Measurements from ENCODE around the gene TLE1.

Gene TLE1

DNA sequence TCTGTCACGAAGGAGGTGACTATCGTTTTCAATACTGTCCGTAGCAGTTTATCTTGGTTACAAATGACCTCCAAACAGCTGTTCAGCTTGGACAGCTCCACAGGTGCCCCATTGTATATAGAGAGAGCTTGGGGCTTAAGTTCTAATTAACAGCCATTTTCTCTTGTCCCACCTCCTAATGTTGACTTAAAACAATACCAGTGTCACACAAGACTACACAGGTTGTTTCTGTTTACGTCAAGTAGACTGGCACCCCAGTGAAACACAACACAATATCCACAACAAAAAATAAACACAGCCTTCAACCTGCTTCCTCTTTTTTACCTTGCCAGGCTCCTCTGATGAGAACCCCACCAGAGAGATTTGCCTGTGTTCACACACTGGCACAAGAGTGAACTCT is 39.8 kb upstream of the TLE1 start:
- no peaks in the 10 kb centered on the region for H3F3A ChIP-seq (ENCODE audit: low read depth)
- no peaks in the 10 kb centered on the region for H3K27me3 ChIP-seq (ENCODE audit: insufficient read depth, low read length, poor library complexity, severe bottlenecking)
- no peaks in the 10 kb centered on the region for H4K20me1 ChIP-seq (ENCODE audit: insufficient read depth, low read length, poor library complexity, severe bottlenecking)
- no peak overlapping the region for H3K4me3 ChIP-seq (ENCODE audit: low read length, poor library complexity, severe bottlenecking)
- no peak overlapping the region for H2AFZ ChIP-seq (ENCODE audit: low read length)
- no peak overlapping the region for H3K4me2 ChIP-seq (ENCODE audit: low read depth, low read length, poor library complexity, severe bottlenecking)
- H3K36me3 ChIP-seq (ENCODE audit: insufficient read depth, low read length) = no peaks in the 10 kb centered on the region
- TF ChIP-seq, protein P1, sequence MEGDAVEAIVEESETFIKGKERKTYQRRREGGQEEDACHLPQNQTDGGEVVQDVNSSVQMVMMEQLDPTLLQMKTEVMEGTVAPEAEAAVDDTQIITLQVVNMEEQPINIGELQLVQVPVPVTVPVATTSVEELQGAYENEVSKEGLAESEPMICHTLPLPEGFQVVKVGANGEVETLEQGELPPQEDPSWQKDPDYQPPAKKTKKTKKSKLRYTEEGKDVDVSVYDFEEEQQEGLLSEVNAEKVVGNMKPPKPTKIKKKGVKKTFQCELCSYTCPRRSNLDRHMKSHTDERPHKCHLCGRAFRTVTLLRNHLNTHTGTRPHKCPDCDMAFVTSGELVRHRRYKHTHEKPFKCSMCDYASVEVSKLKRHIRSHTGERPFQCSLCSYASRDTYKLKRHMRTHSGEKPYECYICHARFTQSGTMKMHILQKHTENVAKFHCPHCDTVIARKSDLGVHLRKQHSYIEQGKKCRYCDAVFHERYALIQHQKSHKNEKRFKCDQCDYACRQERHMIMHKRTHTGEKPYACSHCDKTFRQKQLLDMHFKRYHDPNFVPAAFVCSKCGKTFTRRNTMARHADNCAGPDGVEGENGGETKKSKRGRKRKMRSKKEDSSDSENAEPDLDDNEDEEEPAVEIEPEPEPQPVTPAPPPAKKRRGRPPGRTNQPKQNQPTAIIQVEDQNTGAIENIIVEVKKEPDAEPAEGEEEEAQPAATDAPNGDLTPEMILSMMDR (conservative IDR thresholded peaks at IDR 0.05; ENCODE audit: low read length) = no peak
- no peak for TF ChIP-seq EZH2phosphoT487 (IDR thresholded peaks at IDR 0.05; ENCODE audit: borderline replicate concordance)
- no peaks in the 10 kb centered on the region for H3K79me2 ChIP-seq (ENCODE audit: insufficient read depth, low read length)
- no peaks in the 10 kb centered on the region for H3K9me3 ChIP-seq (ENCODE audit: insufficient read depth, low read depth, low read length)
- H3K9me2 ChIP-seq (replicated peaks; ENCODE audit: low read depth, low read length) = no peaks in the 10 kb centered on the region
- no peaks in the 10 kb centered on the region for H3K4me1 ChIP-seq (ENCODE audit: insufficient read depth, low read length, poor library complexity, severe bottlenecking)
- no peak overlapping the region for H3K9ac ChIP-seq (ENCODE audit: low read depth, low read length, poor library complexity, severe bottlenecking)

DNA sequence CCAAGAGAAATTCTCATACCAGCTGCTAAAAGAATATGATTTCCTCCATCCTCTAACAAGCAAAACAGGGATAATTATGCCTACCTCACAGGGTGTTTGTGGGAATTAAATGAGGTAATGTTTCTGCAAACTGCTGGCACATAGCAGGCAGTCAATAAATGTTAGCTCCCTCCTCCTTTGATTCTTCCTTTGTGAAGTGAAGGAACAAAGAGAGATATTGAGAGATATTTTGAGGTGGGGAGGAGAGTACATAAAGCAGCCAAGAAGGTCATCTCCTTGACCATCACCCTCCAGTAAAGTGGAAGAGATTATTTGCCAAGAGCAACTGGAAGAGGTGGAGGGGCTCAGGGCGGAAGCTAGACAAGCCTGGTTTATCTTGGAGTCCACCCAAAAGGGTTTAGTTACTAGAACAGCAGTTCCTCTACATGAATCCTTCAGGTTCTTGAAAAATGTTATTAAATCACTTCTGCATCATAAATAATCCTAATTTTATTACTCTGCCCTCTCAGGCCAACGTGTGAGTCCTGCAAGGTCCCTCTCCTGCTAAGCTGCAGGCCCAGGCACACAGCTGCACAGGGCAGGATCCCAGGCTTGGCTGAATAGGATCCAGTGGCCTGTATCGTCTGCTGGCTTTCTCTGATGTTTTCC is 35.0 kb upstream of the TLE1 start:
- TF ChIP-seq, protein P1 (conservative IDR thresholded peaks at IDR 0.05; ENCODE audit: low read length) = no peak
- no peak for TF ChIP-seq EZH2phosphoT487 (IDR thresholded peaks at IDR 0.05; ENCODE audit: borderline replicate concordance)
- no peaks in the 10 kb centered on the region for H3K4me1 ChIP-seq (ENCODE audit: insufficient read depth, low read length, poor library complexity, severe bottlenecking)
- H3K9ac ChIP-seq (ENCODE audit: low read depth, low read length, poor library complexity, severe bottlenecking) = no peak overlapping the region
- no peaks in the 10 kb centered on the region for H3K27me3 ChIP-seq (ENCODE audit: insufficient read depth, low read length, poor library complexity, severe bottlenecking)
- H4K20me1 ChIP-seq (ENCODE audit: insufficient read depth, low read length, poor library complexity, severe bottlenecking) = no peaks in the 10 kb centered on the region
- no peaks in the 10 kb centered on the region for H3K79me2 ChIP-seq (ENCODE audit: insufficient read depth, low read length)
- no peak overlapping the region for H3K4me3 ChIP-seq (ENCODE audit: low read length, poor library complexity, severe bottlenecking)
- H2AFZ ChIP-seq (ENCODE audit: low read length) = no peak overlapping the region
- no peak overlapping the region for H3K4me2 ChIP-seq (ENCODE audit: low read depth, low read length, poor library complexity, severe bottlenecking)
- H3K36me3 ChIP-seq (ENCODE audit: insufficient read depth, low read length) = no peaks in the 10 kb centered on the region
- H3K9me2 ChIP-seq (replicated peaks; ENCODE audit: low read depth, low read length) = no peaks in the 10 kb centered on the region
- no peaks in the 10 kb centered on the region for H3K9me3 ChIP-seq (ENCODE audit: insufficient read depth, low read depth, low read length)
- no peaks in the 10 kb centered on the region for H3F3A ChIP-seq (ENCODE audit: low read depth)

DNA sequence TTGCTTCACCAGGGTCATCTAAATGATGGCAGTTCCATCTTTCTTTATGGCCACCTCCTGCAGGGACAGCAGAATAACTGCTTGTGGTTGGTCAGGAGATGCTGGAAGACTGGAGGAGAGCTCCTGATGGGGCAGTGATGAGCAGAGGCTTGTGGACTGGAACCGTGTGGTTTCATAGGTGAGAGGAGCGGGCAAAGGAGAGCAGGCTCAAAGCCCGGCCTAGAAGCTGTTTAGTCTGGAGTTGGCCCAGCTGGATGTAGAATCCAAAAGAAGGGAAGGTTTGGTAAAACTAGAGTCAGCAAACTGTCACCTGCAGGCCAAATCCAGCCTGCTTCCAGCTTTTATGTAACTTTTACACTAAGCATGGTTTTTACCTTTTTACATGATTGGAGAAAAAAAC is 32.9 kb upstream of the TLE1 start:
- Histone ChIP-seq H3K4me2 (ENCODE audit: low read depth, low read length, poor library complexity, severe bottlenecking) (no peak overlapping the region), H3K36me3 (ENCODE audit: insufficient read depth, low read length) (no peaks in the 10 kb centered on the region), H3K9me3 (ENCODE audit: insufficient read depth, low read depth, low read length) (no peaks in the 10 kb centered on the region), H3K4me3 (ENCODE audit: low read length, poor library complexity, severe bottlenecking) (no peak overlapping the region), H3K9ac (ENCODE audit: low read depth, low read length, poor library complexity, severe bottlenecking) (no peak overlapping the region), H3F3A (ENCODE audit: low read depth) (no peaks in the 10 kb centered on the region), H3K4me1 (ENCODE audit: insufficient read depth, low read length, poor library complexity, severe bottlenecking) (no peaks in the 10 kb centered on the region), H4K20me1 (ENCODE audit: insufficient read depth, low read length, poor library complexity, severe bottlenecking) (no peaks in the 10 kb centered on the region), H3K79me2 (ENCODE audit: insufficient read depth, low read length) (no peaks in the 10 kb centered on the region), H3K9me2 (replicated peaks; ENCODE audit: low read depth, low read length) (no peaks in the 10 kb centered on the region), H3K27me3 (ENCODE audit: insufficient read depth, low read length, poor library complexity, severe bottlenecking) (no peaks in the 10 kb centered on the region), H2AFZ (ENCODE audit: low read length) (no peak overlapping the region)
- no peak for TF ChIP-seq EZH2phosphoT487 (IDR thresholded peaks at IDR 0.05; ENCODE audit: borderline replicate concordance)
- TF ChIP-seq, protein P1 (conservative IDR thresholded peaks at IDR 0.05; ENCODE audit: low read length) = no peak

Data from Loucy (cell line).